Activated naive CD8-positive, alpha-beta T cell treated with anti-CD3 and anti-CD28 coated beads, Interleukin-2, amount 50 U/mL, for 16 hours (primary cell): Measurements from ENCODE around the gene RNASEH2C.
"Not testable (repeated sequence)": the region's sequence is repeated elsewhere in the genome, so short reads cannot be mapped to it uniquely, and the experiment has no call there.

Source experiments
- DNase-seq: peaks from one replicate; pipeline ENCODE4 v3.0.0-alpha.2; 2020; ENCODE audit warnings: low read depth, low spot score

Gene RNASEH2C

GRCh38 chr11:65720211-65720934, at the start of gene RNASEH2C:
TSS of gene RNASEH2C (minus strand) at chr11:65720798. CDS start at chr11:65720758, 40 bp downstream.
- DNase-seq = peak; percentile 40

- not testable (repeated sequence) for DNase-seq
Observed at GRCh38 chr11:65767806-65768205, 47.2 kb upstream of the RNASEH2C start.

GRCh38 chr11:65767406-65767805, 46.8 kb upstream of the RNASEH2C start:
- no peak for DNase-seq

GRCh38 chr11:65766535-65766934, 45.9 kb upstream of the RNASEH2C start:
- DNase-seq = no peak

GRCh38 chr11:65764434-65764833, 43.8 kb upstream of the RNASEH2C start:
- no peak for DNase-seq

- DNase-seq = not testable (repeated sequence)
Observed at GRCh38 chr11:65762816-65763215, 42.2 kb upstream of the RNASEH2C start.

GRCh38 chr11:65762169-65762568, 41.6 kb upstream of the RNASEH2C start:
- DNase-seq = not testable (repeated sequence)

GRCh38 chr11:65745049-65745448, 24.5 kb upstream of the RNASEH2C start:
- no peak for DNase-seq

GRCh38 chr11:65744699-65745042, 24.1 kb upstream of the RNASEH2C start:
- no peak for DNase-seq

- DNase-seq = no peak
Observed at GRCh38 chr11:65744026-65744698, 23.6 kb upstream of the RNASEH2C start.

GRCh38 chr11:65743681-65744025, 23.1 kb upstream of the RNASEH2C start:
- DNase-seq = no peak

GRCh38 chr11:65742353-65742752, 21.8 kb upstream of the RNASEH2C start:
- no peak for DNase-seq

- DNase-seq = no peak
Observed at GRCh38 chr11:65741185-65741584, 20.6 kb upstream of the RNASEH2C start.

- DNase-seq = no peak
Observed at GRCh38 chr11:65739022-65739421, 18.4 kb upstream of the RNASEH2C start.

- no peak for DNase-seq
Observed at GRCh38 chr11:65736810-65737209, 16.2 kb upstream of the RNASEH2C start.

GRCh38 chr11:65735111-65735510, 14.5 kb upstream of the RNASEH2C start:
- not testable (repeated sequence) for DNase-seq

- no peak for DNase-seq
Observed at GRCh38 chr11:65730461-65730860, 9.9 kb upstream of the RNASEH2C start.

GRCh38 chr11:65727865-65728264, 7.3 kb upstream of the RNASEH2C start:
- DNase-seq = no peak

GRCh38 chr11:65726660-65727059, 6.1 kb upstream of the RNASEH2C start:
- no peak for DNase-seq

GRCh38 chr11:65722261-65722660, 1.7 kb upstream of the RNASEH2C start:
- no peak for DNase-seq

GRCh38 chr11:65719871-65720210, 757 bp downstream of the RNASEH2C start:
- no peak for DNase-seq

- DNase-seq = no peak
Observed at GRCh38 chr11:65718964-65719492, 1.6 kb downstream of the RNASEH2C start.

GRCh38 chr11:65718531-65718930, 2.1 kb downstream of the RNASEH2C start:
- DNase-seq = no peak
